Measurements from ENCODE around the gene GALNTL6.

Gene GALNTL6

GRCh38 chr4:171891038-171891437 lies 77.8 kb downstream of the GALNTL6 start:
- no peak for DNase-seq

- no peak for DNase-seq
Measured at GRCh38 chr4:171896426-171896825, 83.2 kb downstream of the GALNTL6 start.

GRCh38 chr4:171919314-171919713 lies 106.1 kb downstream of the GALNTL6 start:
- no peak for DNase-seq

GRCh38 chr4:171920901-171921300 lies 107.7 kb downstream of the GALNTL6 start:
- DNase-seq, result no peak

GRCh38 chr4:171924746-171925376 lies 111.7 kb downstream of the GALNTL6 start:
- DNase-seq, result no peak

GRCh38 chr4:171928336-171928735 lies 115.1 kb downstream of the GALNTL6 start:
- no peak for DNase-seq

- DNase-seq, result no peak
Measured at GRCh38 chr4:171929477-171929876, 116.3 kb downstream of the GALNTL6 start.

- DNase-seq, result no peak
Measured at GRCh38 chr4:171929907-171930306, 116.7 kb downstream of the GALNTL6 start.

GRCh38 chr4:171932238-171932637 lies 119.0 kb downstream of the GALNTL6 start:
- DNase-seq, result no peak

GRCh38 chr4:171940656-171941055 lies 127.5 kb downstream of the GALNTL6 start:
- DNase-seq, result no peak

- DNase-seq, result no peak
Measured at GRCh38 chr4:171947400-171947799, 134.2 kb downstream of the GALNTL6 start.

- DNase-seq, result no peak
Measured at GRCh38 chr4:171948038-171948437, 134.8 kb downstream of the GALNTL6 start.

- DNase-seq, result no peak
Measured at GRCh38 chr4:171954650-171955049, 141.4 kb downstream of the GALNTL6 start.

GRCh38 chr4:171956678-171957077 lies 143.5 kb downstream of the GALNTL6 start:
- no peak for DNase-seq

- DNase-seq, result no peak
Measured at GRCh38 chr4:171962110-171962509, 148.9 kb downstream of the GALNTL6 start.

GRCh38 chr4:171966356-171966755 lies 153.2 kb downstream of the GALNTL6 start:
- no peak for DNase-seq

- no peak for DNase-seq
Measured at GRCh38 chr4:171978216-171978615, 165.0 kb downstream of the GALNTL6 start.

- DNase-seq, result no peak
Measured at GRCh38 chr4:171979461-171979860, 166.3 kb downstream of the GALNTL6 start.

GRCh38 chr4:171981185-171981584 lies 168.0 kb downstream of the GALNTL6 start:
- DNase-seq, result no peak

GRCh38 chr4:171983935-171984805 lies 171.0 kb downstream of the GALNTL6 start:
- DNase-seq, result no peak

GRCh38 chr4:171985129-171985528 lies 171.9 kb downstream of the GALNTL6 start:
- DNase-seq, result no peak

- no peak for DNase-seq
Measured at GRCh38 chr4:171993247-171993646, 180.0 kb downstream of the GALNTL6 start.

GRCh38 chr4:172007889-172008288 lies 194.7 kb downstream of the GALNTL6 start:
- no peak for DNase-seq

- DNase-seq, result no peak
Measured at GRCh38 chr4:172009446-172010230, 196.4 kb downstream of the GALNTL6 start.
